ENCODE results near the gene UXT.

DNA sequence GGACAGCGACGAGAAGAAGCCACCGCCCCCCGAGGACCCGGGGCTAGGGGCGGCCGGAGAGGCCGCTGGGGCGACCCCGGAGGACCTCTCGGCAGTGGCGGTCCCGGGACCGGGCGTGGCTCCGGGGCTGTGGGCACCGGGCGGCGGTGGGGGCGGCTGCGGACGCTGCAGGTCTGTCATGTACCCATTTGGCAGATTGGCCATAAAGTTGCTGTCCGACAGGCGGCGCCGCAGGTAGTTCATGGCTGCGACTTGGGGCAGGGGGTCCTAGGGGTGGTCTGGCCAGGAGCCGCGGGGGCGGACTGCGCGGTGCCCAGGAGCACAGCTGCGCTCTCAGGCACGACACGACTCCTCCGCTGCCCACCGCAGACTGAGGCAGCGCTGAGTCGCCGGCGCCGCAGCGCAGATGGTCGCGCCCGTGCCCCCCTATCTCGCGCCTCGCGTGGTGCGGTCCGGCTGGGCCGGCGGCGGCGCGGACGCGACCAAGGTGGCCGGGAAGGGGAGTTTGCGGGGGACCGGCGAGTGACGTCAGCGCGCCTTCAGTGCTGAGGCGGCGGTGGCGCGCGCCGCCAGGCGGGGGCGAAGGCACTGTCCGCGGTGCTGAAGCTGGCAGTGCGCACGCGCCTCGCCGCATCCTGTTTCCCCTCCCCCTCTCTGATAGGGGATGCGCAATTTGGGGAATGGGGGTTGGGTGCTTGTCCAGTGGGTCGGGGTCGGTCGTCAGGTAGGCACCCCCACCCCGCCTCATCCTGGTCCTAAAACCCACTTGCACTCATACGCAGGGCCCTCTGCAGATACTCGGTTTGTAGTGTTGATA, 39.3 kb downstream of the UXT start, which contains the start of gene SYN1:
- TF ChIP-seq EZH2 (IDR thresholded peaks at IDR 0.05): no peak
- TF ChIP-seq POLR2AphosphoS5 (IDR thresholded peaks at IDR 0.05; ENCODE audit: borderline replicate concordance, low read depth, low read length): no peak
